CD4-positive, alpha-beta T cell treated with Interleukin-17A for 4 hours (primary cell): ENCODE measurements around the gene UBE2R2.
A peak's percentile ranks its signal among the peaks of the same experiment; 100 is the strongest.
"Not testable (repeated sequence)": the region's sequence is repeated elsewhere in the genome, so short reads cannot be mapped to it uniquely, and the experiment has no call there.

ENCODE experiments used
- DNase-seq: peaks from one replicate; pipeline ENCODE4 v3.0.0-alpha.2; 2020; ENCODE audit warnings: mixed read lengths

UBE2R2 gene

GRCh38 chr9:33843312-33843961, 26.5 kb downstream of the UBE2R2 start:
- no peak for DNase-seq

- DNase-seq = no peak
Observed at GRCh38 chr9:33846231-33846630, 29.3 kb downstream of the UBE2R2 start.

GRCh38 chr9:33847894-33848205, 30.9 kb downstream of the UBE2R2 start:
- DNase-seq = not testable (repeated sequence)

GRCh38 chr9:33850267-33850629, 33.3 kb downstream of the UBE2R2 start:
- DNase-seq = no peak

- DNase-seq = no peak
Observed at GRCh38 chr9:33850677-33851076, 33.7 kb downstream of the UBE2R2 start.

GRCh38 chr9:33851301-33851700, 34.3 kb downstream of the UBE2R2 start:
- no peak for DNase-seq

GRCh38 chr9:33852216-33852826, 35.4 kb downstream of the UBE2R2 start:
- DNase-seq = peak; percentile 73

GRCh38 chr9:33856247-33856646, 39.3 kb downstream of the UBE2R2 start:
- no peak for DNase-seq

GRCh38 chr9:33858423-33858822, 41.5 kb downstream of the UBE2R2 start:
- DNase-seq = no peak

- DNase-seq = no peak
Observed at GRCh38 chr9:33860200-33860871, 43.4 kb downstream of the UBE2R2 start.

- DNase-seq = no peak
Observed at GRCh38 chr9:33861917-33862453, 45.0 kb downstream of the UBE2R2 start.

GRCh38 chr9:33863027-33863426, 46.1 kb downstream of the UBE2R2 start:
- not testable (repeated sequence) for DNase-seq

- DNase-seq = no peak
Observed at GRCh38 chr9:33867747-33868439, 50.9 kb downstream of the UBE2R2 start.

GRCh38 chr9:33868440-33868973, 51.5 kb downstream of the UBE2R2 start:
- no peak for DNase-seq

- DNase-seq = not testable (repeated sequence)
Observed at GRCh38 chr9:33869243-33869642, 52.3 kb downstream of the UBE2R2 start.

- no peak for DNase-seq
Observed at GRCh38 chr9:33877727-33878489, 60.9 kb downstream of the UBE2R2 start.

- DNase-seq = no peak
Observed at GRCh38 chr9:33878691-33879366, 61.9 kb downstream of the UBE2R2 start.

GRCh38 chr9:33880211-33881089, 63.5 kb downstream of the UBE2R2 start:
- DNase-seq = no peak

GRCh38 chr9:33881635-33882034, 64.7 kb downstream of the UBE2R2 start:
- DNase-seq = no peak

GRCh38 chr9:33884856-33885701, 68.1 kb downstream of the UBE2R2 start:
- DNase-seq = no peak
